Lower lobe of right lung (tissue), 2 donors: ENCODE measurements around the gene RHOV. TPM values are rescaled to one million over a fixed set of nuclear protein-coding genes. Genes with fewer than 3 reads are reported as not detected.

ENCODE experiments used
- ATAC-seq, 2 donors: fragments of 200-7000 bp; cut with Tn5 transposase; one replicate each; pipeline ENCODE4 v1.9.1; 2020 to 2022; ENCODE audit warnings: mild to moderate bottlenecking in 2 of 2, moderate library complexity in 2 of 2
- DNase-seq: peaks from one replicate; pipeline ENCODE4 v3.0.0-alpha.2; 2020
- H3K27ac ChIP-seq: fragments of 200-600 bp; one replicate; pipeline ENCODE4 v1.8.0; 2022
- H3K27me3 ChIP-seq: fragments of 200-600 bp; one replicate; pipeline ENCODE4 v1.8.0; 2022; ENCODE audit warnings: low read depth
- H3K36me3 ChIP-seq: fragments of 200-600 bp; one replicate; pipeline ENCODE4 v1.8.0; 2022; ENCODE audit warnings: mild to moderate bottlenecking
- H3K4me1 ChIP-seq: fragments of 200-600 bp; one replicate; pipeline ENCODE4 v1.8.0; 2022
- H3K4me3 ChIP-seq: fragments of 200-600 bp; one replicate; pipeline ENCODE4 v1.8.0; 2022; ENCODE audit warnings: mild to moderate bottlenecking
- H3K9me3 ChIP-seq: fragments of 200-600 bp; one replicate; pipeline ENCODE4 v1.8.0; 2022
- CTCF ChIP-seq: fragments of 200-600 bp; IDR thresholded peaks from one replicate; pipeline ENCODE4 v1.8.0; 2022; ENCODE audit warnings: antibody characterized with exemption, mild to moderate bottlenecking
- intact Hi-C: fragments of 100-400 bp; cut with DNase I; formaldehyde crosslinking; loops from one replicate; pipeline ENCODE4 v1.11.0; 2022
- total RNA-seq: library from RNA; stranded (reverse); fragmentation: NEBNext Ultra II Directional; extraction: Animal tissue kit (Norgen Biotek cat#: 25700); gene quantifications from one replicate; pipeline ENCODE4 v1.2.1, GENCODE V29; 2021
- donor health status: DM: no; HTN: yes; CAD: no; lungs with severe emphysema.

The RHOV gene
- total RNA-seq, 1 donor from 2014 or later, result 1.5 TPM

GRCh38 chr15:40831861-40832260 is 42.2 kb downstream of the RHOV start:
- intact Hi-C loops, result no loop called here
- no peaks in the 10 kb centered on the region for H3K4me1 ChIP-seq
- H3K9me3 ChIP-seq, result no peaks in the 10 kb centered on the region
- no peak overlapping the region for H3K27ac ChIP-seq
- no peak for TF ChIP-seq CTCF
- ATAC-seq, result no peak
- no peaks in the 10 kb centered on the region for H3K36me3 ChIP-seq
- no peaks in the 10 kb centered on the region for H3K27me3 ChIP-seq
- no peak overlapping the region for H3K4me3 ChIP-seq
- DNase-seq, result no peak

- Histone ChIP-seq H3K27me3 (no peaks in the 10 kb centered on the region), H3K36me3 (no peaks in the 10 kb centered on the region), H3K27ac (no peak overlapping the region), H3K4me3 (no peak overlapping the region), H3K4me1 (no peaks in the 10 kb centered on the region), H3K9me3 (no peaks in the 10 kb centered on the region)
- TF ChIP-seq CTCF, result no peak
- no peak for DNase-seq
- ATAC-seq, result no peak
- intact Hi-C loops, result no loop called here
Measured at GRCh38 chr15:40830884-40831283, 43.1 kb downstream of the RHOV start.

- ATAC-seq (no peak), DNase-seq (no peak)
- Histone ChIP-seq H3K4me3 (no peak overlapping the region), H3K36me3 (no peaks in the 10 kb centered on the region), H3K9me3 (no peaks in the 10 kb centered on the region), H3K27ac (no peak overlapping the region), H3K4me1 (no peaks in the 10 kb centered on the region), H3K27me3 (no peaks in the 10 kb centered on the region)
- intact Hi-C loops, result no loop called here
- TF ChIP-seq CTCF, result no peak
Measured at GRCh38 chr15:40829115-40829514, 44.9 kb downstream of the RHOV start.

GRCh38 chr15:40828447-40829036 is 45.5 kb downstream of the RHOV start, which contains the start of gene PPP1R14D:
TSS of gene PPP1R14D (minus strand) at chr15:40828708. CDS start at chr15:40828641, 67 bp downstream.
- DNase-seq (no peak), ATAC-seq (no peak)
- Histone ChIP-seq H3K4me1 (no peaks in the 10 kb centered on the region), H3K4me3 (no peak within 1 kb of the TSS), H3K27ac (no peak within 1 kb of the TSS), H3K36me3 (no peaks in the 10 kb centered on the region), H3K9me3 (no peaks in the 10 kb centered on the region), H3K27me3 (no peaks in the 10 kb centered on the region)
- intact Hi-C loops, result no loop called here
- TF ChIP-seq CTCF, result no peak

GRCh38 chr15:40826423-40827075 is 47.5 kb downstream of the RHOV start:
- no peak for TF ChIP-seq CTCF
- Histone ChIP-seq H3K9me3 (no peaks in the 10 kb centered on the region), H3K27ac (no peak overlapping the region), H3K36me3 (no peaks in the 10 kb centered on the region), H3K4me1 (no peaks in the 10 kb centered on the region), H3K4me3 (no peak overlapping the region), H3K27me3 (no peaks in the 10 kb centered on the region)
- DNase-seq, result no peak
- intact Hi-C loops, result no loop called here
- no peak for ATAC-seq
